ENCODE results near the gene KIAA1958. TPM values are rescaled to one million over a fixed set of nuclear protein-coding genes. Genes with fewer than 3 reads are reported as not detected.
"Not testable (repeated sequence)": the region's sequence is repeated elsewhere in the genome, so short reads cannot be mapped to it uniquely, and the experiment has no call there.

The KIAA1958 gene
- polyA plus RNA-seq, 6 donors from 2014 or later: 2.0 to 5.3 (median 2.7) TPM; not detected in 1

DNA sequence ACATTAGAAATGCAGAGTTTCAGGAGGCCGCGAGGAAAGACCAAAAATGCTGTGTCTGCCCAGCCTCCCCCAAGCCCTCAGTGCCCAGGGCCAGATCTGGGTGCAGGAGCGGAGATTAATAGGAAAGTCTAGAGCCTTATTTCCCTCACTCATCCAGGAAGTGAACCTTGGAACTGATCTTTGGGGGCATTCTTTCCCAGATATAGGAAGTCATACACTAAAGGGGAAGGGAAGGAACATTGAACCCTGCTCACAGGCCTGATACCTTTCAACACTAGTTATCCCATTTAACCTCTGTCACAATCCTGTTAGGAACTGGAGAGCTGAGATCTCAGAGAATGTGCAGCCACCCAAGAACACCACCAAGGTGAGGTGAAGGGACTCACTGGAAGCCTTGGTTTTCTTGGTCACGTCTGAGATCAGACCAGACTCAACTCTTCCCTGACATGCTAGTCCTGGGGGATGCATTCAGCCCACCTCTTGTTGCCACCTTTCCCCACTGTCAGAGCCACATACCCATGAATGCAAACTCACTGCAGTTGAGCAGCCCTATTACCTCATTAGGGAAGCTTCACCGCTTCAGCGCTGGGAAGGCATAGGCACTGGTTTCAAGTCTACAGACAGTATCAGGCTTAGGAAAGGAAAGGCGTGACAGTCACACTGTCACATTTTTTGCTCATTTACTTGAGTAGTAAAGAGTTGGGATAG lies 95.0 kb downstream of the KIAA1958 start:
- Mint-ChIP-seq H3K36me3 (peaks cover 0 to 1% of the 10 kb centered on the region in 2 donors), H3K27ac (peak overlapping the region in 1 of 6 donors; percentile 3), H3K27me3 (no peaks in the 10 kb centered on the region), H3K9me3 (no peaks in the 10 kb centered on the region), H3K4me1 (no peaks in the 10 kb centered on the region), H3K4me3 (no peak overlapping the region)
- DNase-seq (no peak), ATAC-seq (ENCODE audit: low read depth in 2 of 2) (no peak)

DNA sequence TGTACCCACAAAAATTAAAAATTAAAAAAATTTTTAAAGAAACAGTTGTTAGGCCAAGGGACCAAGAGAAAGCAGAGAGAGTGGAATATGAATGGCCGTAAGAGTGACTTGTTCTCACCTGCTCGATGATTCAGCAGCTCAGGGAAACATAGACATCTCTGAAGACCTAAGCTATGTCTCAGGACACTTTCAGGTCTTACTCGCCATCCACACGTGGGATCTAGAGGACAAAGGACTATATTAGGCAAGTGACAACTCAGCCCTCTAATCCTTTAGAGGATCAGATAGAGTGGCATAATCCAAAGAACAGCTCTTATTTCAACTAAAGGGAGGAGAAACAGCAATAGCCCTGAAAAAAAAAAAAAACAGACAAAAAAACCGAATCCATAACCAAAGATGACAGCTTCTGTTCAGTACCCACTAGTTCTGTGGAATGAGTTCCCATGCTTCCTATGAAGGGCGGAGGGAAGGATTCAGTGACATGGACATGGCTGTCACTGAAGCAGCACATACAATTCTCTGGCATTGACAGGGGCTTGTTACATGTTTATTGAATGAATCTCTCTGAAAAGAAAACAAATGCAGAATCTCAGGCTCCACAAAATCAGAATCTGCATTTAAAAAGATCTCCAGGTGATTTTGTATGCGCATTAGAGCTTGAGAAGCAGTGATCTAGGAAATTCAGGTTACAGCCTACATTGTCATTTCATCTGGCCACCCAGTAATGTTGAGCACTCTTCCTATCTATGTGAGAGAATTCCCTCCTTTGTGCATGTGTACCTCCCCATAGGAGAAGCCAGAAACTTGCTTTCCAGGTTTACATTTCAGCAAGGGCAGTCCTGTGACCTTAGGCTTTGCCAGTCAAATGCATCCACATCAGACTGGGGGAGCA lies 96.0 kb downstream of the KIAA1958 start:
- H3K27me3 Mint-ChIP-seq: no peaks in the 10 kb centered on the region
- H3K27ac Mint-ChIP-seq: no peak overlapping the region
- ATAC-seq (ENCODE audit: low read depth in 2 of 2) (no peak), DNase-seq (no peak)
- no peak overlapping the region for H3K4me3 Mint-ChIP-seq
- H3K36me3 Mint-ChIP-seq: no peaks in the 10 kb centered on the region
- no peaks in the 10 kb centered on the region for H3K4me1 Mint-ChIP-seq
- H3K9me3 Mint-ChIP-seq: no peaks in the 10 kb centered on the region

DNA sequence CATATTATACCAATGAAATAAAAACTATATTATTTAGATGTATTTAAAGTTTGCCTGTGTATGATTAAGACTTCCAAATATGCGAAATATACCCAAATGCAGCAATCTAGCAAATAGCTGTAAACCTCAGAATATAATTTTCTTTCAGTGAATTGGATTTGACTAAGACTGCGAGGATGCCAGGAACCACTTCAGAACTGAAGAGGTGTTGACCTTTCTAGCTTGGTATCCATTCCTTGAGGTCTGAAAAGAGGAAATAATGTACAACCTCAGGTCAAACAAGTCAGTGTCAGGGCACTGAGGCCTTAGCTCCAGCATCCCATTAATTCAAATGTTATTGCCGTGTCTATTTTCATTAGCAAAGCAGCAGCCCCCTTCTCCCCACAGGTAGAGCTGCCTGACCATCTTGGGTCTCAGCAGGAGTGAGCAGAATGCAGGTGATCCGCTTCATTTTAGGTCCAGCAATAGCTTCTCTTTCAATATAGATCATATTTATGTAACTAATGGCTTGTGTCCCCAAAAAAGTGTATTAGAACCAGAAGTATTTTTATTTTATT lies 100.0 kb downstream of the KIAA1958 start:
- Mint-ChIP-seq H3K9me3 (no peaks in the 10 kb centered on the region), H3K36me3 (no peaks in the 10 kb centered on the region), H3K4me3 (no peak overlapping the region), H3K27me3 (no peaks in the 10 kb centered on the region), H3K4me1 (no peaks in the 10 kb centered on the region), H3K27ac (no peak overlapping the region)
- no peak for DNase-seq
- no peak for ATAC-seq (ENCODE audit: low read depth in 2 of 2)

GRCh38 chr9:112591875-112592274 lies 105.2 kb downstream of the KIAA1958 start:
- ATAC-seq (ENCODE audit: low read depth in 2 of 2); H3K9me3 Mint-ChIP-seq; DNase-seq; H3K36me3 Mint-ChIP-seq; H3K27me3 Mint-ChIP-seq; H3K4me3 Mint-ChIP-seq; H3K4me1 Mint-ChIP-seq: not testable (repeated sequence)
- peak overlapping the region in 1 of 6 donors; percentile 87 for H3K27ac Mint-ChIP-seq

GRCh38 chr9:112599732-112600131 lies 113.1 kb downstream of the KIAA1958 start:
- Mint-ChIP-seq H3K27me3 (no peaks in the 10 kb centered on the region), H3K27ac (no peak overlapping the region), H3K4me1 (no peaks in the 10 kb centered on the region), H3K36me3 (no peaks in the 10 kb centered on the region), H3K4me3 (no peak overlapping the region), H3K9me3 (no peaks in the 10 kb centered on the region)
- no peak for ATAC-seq (ENCODE audit: low read depth in 2 of 2)
- no peak for DNase-seq

GRCh38 chr9:112601636-112602035 lies 115.0 kb downstream of the KIAA1958 start:
- no peak for DNase-seq
- H3K9me3 Mint-ChIP-seq: no peaks in the 10 kb centered on the region
- no peak overlapping the region for H3K4me3 Mint-ChIP-seq
- no peaks in the 10 kb centered on the region for H3K27me3 Mint-ChIP-seq
- H3K36me3 Mint-ChIP-seq: no peaks in the 10 kb centered on the region
- peak overlapping the region in 1 of 6 donors; percentile 3 for H3K27ac Mint-ChIP-seq
- H3K4me1 Mint-ChIP-seq: no peaks in the 10 kb centered on the region
- ATAC-seq (ENCODE audit: low read depth in 2 of 2): no peak

DNA sequence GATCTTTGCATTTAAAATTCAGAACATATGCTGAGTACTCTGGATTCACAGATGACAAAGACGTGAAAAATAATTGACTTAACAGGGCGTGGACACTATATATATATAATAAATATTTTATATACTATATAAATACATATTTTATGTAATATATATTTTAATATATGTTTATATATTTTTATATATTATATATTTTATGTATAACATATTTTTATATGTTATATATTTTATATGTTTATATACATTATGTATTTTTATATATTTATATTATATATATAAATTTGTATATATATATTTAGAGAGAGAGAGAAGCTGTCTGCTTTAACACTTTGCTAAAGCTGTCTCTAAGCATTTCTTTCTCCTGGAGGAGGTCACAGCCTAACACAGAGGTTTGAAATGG lies 118.2 kb downstream of the KIAA1958 start:
- Mint-ChIP-seq H3K36me3 (no peaks in the 10 kb centered on the region), H3K9me3 (no peaks in the 10 kb centered on the region), H3K4me1 (no peaks in the 10 kb centered on the region), H3K27ac (no peak overlapping the region), H3K27me3 (no peaks in the 10 kb centered on the region), H3K4me3 (no peak overlapping the region)
- DNase-seq: no peak
- ATAC-seq (ENCODE audit: low read depth in 2 of 2): no peak

DNA sequence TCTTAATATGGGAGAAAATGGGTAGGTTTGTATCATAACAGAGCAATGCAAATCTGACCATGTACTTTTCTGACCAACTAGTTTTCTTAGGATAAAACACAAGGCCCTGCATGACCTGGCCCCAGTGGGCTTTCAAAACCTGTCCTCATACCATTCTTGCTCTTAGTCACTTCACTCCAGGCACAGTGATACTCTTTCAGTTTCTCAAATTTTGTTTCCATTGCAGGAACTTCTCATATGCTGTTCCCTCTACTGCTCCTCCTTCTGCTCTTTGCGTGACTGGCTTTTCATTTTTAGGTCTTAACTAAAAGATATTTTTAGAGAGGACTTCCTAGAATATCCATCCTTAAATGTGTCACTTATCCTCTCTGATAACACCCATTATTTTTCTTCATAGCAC lies 118.9 kb downstream of the KIAA1958 start:
- no peak for DNase-seq
- H3K4me1 Mint-ChIP-seq: no peaks in the 10 kb centered on the region
- H3K27me3 Mint-ChIP-seq: no peaks in the 10 kb centered on the region
- ATAC-seq (ENCODE audit: low read depth in 2 of 2): no peak
- H3K4me3 Mint-ChIP-seq: no peak overlapping the region
- no peaks in the 10 kb centered on the region for H3K9me3 Mint-ChIP-seq
- H3K27ac Mint-ChIP-seq: peak overlapping the region in 1 of 6 donors; percentile 58
- no peaks in the 10 kb centered on the region for H3K36me3 Mint-ChIP-seq

DNA sequence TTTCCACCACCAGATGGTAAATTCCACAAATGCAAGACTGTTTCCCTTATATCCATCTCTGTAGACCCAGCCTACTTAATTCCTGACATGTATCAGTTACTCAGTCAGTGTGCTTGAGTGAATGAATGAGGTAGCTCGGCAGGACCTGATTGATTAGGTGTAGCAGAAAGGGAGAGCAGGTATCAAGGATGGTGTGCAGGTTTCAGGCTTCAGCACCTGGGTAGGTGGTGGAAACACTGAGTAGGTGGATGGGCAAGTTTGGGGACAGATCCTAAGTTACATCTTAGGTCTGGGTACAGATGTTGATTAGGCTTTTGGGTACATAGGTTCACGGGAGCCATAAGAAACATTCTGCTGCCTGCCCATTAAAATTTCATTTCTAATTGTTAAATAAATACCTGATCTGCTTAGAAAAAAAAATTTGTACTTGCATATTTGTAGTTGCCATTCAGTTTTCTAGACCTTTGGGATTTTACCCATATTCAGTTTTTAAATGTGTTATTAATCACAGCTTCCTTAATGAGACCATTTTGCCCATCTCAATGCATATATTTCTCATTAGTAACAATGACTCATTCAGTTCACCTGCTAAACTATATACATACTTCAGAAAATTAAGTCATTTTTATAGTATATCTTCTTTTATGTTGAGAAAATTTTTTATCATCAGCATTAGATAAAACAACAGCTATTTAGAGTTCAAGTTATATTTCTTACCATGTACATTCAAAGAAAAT lies 119.5 kb downstream of the KIAA1958 start:
- Mint-ChIP-seq H3K4me1 (no peaks in the 10 kb centered on the region), H3K27ac (no peak overlapping the region), H3K36me3 (no peaks in the 10 kb centered on the region), H3K9me3 (no peaks in the 10 kb centered on the region), H3K4me3 (no peak overlapping the region), H3K27me3 (no peaks in the 10 kb centered on the region)
- DNase-seq (no peak), ATAC-seq (ENCODE audit: low read depth in 2 of 2) (no peak)

DNA sequence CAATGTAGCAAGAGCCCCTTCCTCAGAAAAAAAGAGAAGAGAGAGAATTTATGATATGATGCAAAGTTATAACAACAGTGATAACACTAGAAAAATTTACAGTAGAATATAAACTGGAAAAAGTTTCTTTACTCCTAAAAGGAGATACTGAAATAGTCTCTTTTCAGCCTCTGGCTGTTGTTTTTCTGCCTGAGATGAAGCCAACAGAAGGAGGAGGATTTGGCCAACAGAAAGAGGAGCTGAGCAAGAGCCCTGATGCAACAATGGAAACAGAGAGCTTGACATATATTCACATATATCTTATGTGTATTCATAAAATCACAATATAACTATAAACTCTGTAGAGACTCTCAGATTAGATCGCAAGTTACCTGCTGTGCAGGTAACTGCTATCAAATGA lies 122.2 kb downstream of the KIAA1958 start:
- H3K27me3 Mint-ChIP-seq: no peaks in the 10 kb centered on the region
- DNase-seq: no peak
- H3K4me3 Mint-ChIP-seq: no peak overlapping the region
- no peaks in the 10 kb centered on the region for H3K4me1 Mint-ChIP-seq
- no peaks in the 10 kb centered on the region for H3K36me3 Mint-ChIP-seq
- H3K9me3 Mint-ChIP-seq: no peaks in the 10 kb centered on the region
- H3K27ac Mint-ChIP-seq: peak overlapping the region in 1 of 6 donors; percentile 26
- no peak for ATAC-seq (ENCODE audit: low read depth in 2 of 2)

DNA sequence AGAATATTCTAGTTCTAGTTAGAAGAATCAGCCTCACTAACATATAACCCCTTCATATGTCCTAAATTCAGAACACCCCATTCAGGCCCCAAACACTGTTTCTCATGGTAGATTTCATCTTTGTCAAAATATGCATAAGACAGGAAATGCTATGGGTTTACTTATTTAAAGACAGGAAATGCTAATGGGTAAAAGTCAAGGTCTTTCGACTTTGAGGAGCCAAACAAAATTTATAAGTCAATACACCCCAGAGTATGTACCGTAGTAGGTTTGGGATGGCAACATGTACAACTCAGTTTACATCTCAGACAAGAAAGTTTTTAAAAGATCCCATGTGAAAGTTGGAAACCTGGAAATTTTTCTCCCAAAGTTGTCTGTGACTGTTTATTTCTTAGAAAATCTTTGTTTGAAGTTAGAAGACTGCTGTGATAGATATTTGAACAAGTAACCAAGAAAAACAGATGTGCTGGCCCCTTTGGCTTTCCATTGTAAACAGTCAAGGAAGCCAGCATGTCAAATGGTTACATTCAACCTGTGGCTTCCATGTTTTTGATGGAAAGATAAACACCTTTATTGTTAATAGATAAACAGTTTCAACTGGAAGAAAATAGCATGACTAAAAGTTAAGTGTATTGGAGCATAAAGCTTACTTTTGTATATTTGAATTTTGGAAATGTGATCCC lies 129.1 kb downstream of the KIAA1958 start:
- no peak for ATAC-seq (ENCODE audit: low read depth in 2 of 2)
- H3K4me1 Mint-ChIP-seq: no peaks in the 10 kb centered on the region
- H3K36me3 Mint-ChIP-seq: peaks cover 0 to 5% of the 10 kb centered on the region in 2 donors
- no peak for DNase-seq
- no peaks in the 10 kb centered on the region for H3K9me3 Mint-ChIP-seq
- peak overlapping the region in 1 of 6 donors; percentile 56 for H3K27ac Mint-ChIP-seq
- H3K4me3 Mint-ChIP-seq: no peak overlapping the region
- H3K27me3 Mint-ChIP-seq: no peaks in the 10 kb centered on the region

DNA sequence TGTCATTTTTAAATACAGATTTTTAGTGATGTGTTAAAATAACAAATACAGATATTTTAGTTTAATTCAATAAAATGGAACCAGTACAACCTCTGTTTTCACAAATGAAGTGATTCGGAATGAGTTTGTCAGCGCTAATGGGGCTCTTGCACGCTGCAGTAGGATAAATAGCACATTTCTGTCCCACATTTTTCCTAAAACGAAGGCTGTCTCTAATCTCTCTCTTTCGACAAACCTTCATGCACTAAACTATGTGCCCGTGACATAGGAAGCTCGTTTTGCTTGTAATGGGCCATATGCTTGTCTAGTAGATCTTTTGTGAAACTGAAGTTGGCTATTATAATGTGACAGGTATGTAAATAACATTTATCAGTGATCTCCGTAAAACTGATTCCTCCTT lies 130.7 kb downstream of the KIAA1958 start:
- DNase-seq (no peak), ATAC-seq (ENCODE audit: low read depth in 2 of 2) (no peak)
- H3K4me1 Mint-ChIP-seq: peaks cover 4 to 7% (median 5%) of the 10 kb centered on the region in 3 donors
- no peaks in the 10 kb centered on the region for H3K27me3 Mint-ChIP-seq
- peaks cover 0 to 5% of the 10 kb centered on the region in 2 donors for H3K36me3 Mint-ChIP-seq
- H3K27ac Mint-ChIP-seq: no peak overlapping the region
- no peak overlapping the region for H3K4me3 Mint-ChIP-seq
- H3K9me3 Mint-ChIP-seq: no peaks in the 10 kb centered on the region
